IPS-15b (cell line): ENCODE data around the gene SUSD2.
A peak's percentile ranks its signal among the peaks of the same experiment; 100 is the strongest.

Experiments used
- H3K27me3 ChIP-seq: one replicate; pipeline ENCODE4 v1.6.1; 2013; ENCODE audit warnings: low read length; ENCODE audit not compliant: control insufficient read depth, insufficient read depth
- H3K36me3 ChIP-seq: one replicate; pipeline ENCODE4 v1.6.1; 2013; ENCODE audit warnings: low read length; ENCODE audit not compliant: control insufficient read depth, insufficient read depth
- H3K4me1 ChIP-seq: one replicate; pipeline ENCODE4 v1.6.1; 2013; ENCODE audit warnings: mild to moderate bottlenecking, low read length; ENCODE audit not compliant: control insufficient read depth, insufficient read depth
- H3K4me3 ChIP-seq: one replicate; pipeline ENCODE4 v1.5.1; 2013; ENCODE audit warnings: low read depth, low read length
- H3K9ac ChIP-seq: one replicate; pipeline ENCODE4 v1.6.1; 2013; ENCODE audit warnings: low read depth, mild to moderate bottlenecking, low read length
- H3K9me3 ChIP-seq: one replicate; pipeline ENCODE4 v1.6.1; 2013; ENCODE audit warnings: mild to moderate bottlenecking, low read length; ENCODE audit not compliant: control insufficient read depth, insufficient read depth

The SUSD2 gene

GRCh38 chr22:24144056-24144777 is 37.1 kb upstream of the SUSD2 start:
- Histone ChIP-seq H3K36me3 (peaks cover 17% of the 10 kb centered on the region), H3K4me3 (no peak overlapping the region), H3K27me3 (no peaks in the 10 kb centered on the region), H3K9me3 (no peaks in the 10 kb centered on the region), H3K4me1 (peaks cover 6% of the 10 kb centered on the region), H3K9ac (no peak overlapping the region)

GRCh38 chr22:24144778-24145085 is 36.6 kb upstream of the SUSD2 start:
- H3K9ac ChIP-seq: no peak overlapping the region
- H3K9me3 ChIP-seq: no peaks in the 10 kb centered on the region
- H3K4me3 ChIP-seq: no peak overlapping the region
- peaks cover 6% of the 10 kb centered on the region for H3K4me1 ChIP-seq
- H3K27me3 ChIP-seq: no peaks in the 10 kb centered on the region
- H3K36me3 ChIP-seq: peaks cover 19% of the 10 kb centered on the region

DNA sequence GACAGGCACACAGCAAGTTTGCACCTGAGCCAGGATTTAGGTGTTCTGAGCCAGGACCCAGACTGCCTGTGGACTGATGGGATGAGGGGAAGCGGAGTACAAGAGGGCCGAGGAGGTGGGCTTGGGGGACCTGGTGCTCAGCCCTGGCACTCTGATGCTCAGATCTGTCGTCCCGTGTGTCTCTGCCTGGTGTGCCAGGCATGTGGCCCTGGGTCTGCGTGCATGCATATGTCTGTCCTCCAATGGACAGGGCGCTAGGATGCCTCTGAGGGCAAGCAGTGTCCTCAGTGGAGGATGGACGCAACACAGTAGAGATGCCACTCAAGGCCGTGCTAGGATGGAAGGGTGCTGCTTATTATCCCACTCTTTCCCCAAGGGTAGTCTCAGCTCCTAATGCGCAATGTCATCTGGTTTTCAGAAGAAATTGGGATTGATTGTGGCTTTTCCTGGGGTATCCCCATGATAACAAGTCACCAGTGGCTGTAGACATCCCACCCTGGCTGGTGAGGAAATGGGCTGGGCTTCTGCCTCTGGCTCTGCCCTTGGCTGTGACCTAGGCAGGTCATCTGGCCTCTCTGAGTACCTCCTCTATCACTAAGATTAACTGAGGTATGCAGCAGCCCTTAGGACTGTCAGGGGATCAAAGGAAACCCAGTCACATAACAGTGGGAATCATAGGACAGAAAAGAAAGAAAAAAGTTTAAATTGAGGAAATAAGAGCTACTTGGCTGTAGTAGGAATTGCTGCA is 35.7 kb upstream of the SUSD2 start:
- Histone ChIP-seq H3K9me3 (no peaks in the 10 kb centered on the region), H3K9ac (peak overlapping the region; percentile 24), H3K4me1 (peaks cover 6% of the 10 kb centered on the region), H3K36me3 (peaks cover 12% of the 10 kb centered on the region), H3K27me3 (no peaks in the 10 kb centered on the region), H3K4me3 (no peak overlapping the region)

GRCh38 chr22:24146194-24146616 is 35.1 kb upstream of the SUSD2 start:
- H3K4me3 ChIP-seq: no peak overlapping the region
- H3K36me3 ChIP-seq: peaks cover 6% of the 10 kb centered on the region
- H3K4me1 ChIP-seq: peaks cover 6% of the 10 kb centered on the region
- H3K9me3 ChIP-seq: no peaks in the 10 kb centered on the region
- H3K9ac ChIP-seq: peak overlapping the region; percentile 24
- H3K27me3 ChIP-seq: no peaks in the 10 kb centered on the region

DNA sequence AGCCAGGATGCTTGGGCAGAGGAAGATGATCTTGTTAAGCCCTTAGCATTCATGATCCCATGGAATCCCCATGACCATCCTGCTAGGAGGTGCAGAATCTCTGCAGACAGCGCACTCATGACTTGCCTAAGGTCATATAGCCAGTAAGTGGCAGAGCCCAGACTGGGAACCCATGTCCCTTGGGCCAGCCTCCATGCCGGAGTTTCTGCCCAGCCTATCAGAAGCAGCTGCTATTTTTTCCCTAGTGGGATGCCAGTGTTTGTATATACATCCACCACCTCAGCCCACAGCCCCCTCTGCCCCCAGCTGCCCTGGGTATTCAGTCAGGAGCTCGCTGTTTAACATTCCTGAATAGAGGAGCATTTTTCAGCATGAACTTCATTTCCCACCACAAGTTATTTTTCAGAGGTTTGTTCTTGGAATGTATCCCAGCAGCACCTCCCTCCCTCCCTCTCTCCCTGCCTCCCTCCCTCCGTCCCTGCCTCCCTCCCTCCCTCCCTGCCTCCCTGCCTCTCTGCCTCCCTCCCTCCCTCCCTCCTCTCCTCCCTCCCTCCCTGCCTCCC is 34.4 kb upstream of the SUSD2 start:
- Histone ChIP-seq H3K9ac (no peak overlapping the region), H3K9me3 (no peaks in the 10 kb centered on the region), H3K27me3 (no peaks in the 10 kb centered on the region), H3K4me1 (peaks cover 6% of the 10 kb centered on the region), H3K4me3 (no peak overlapping the region), H3K36me3 (peaks cover 5% of the 10 kb centered on the region)

DNA sequence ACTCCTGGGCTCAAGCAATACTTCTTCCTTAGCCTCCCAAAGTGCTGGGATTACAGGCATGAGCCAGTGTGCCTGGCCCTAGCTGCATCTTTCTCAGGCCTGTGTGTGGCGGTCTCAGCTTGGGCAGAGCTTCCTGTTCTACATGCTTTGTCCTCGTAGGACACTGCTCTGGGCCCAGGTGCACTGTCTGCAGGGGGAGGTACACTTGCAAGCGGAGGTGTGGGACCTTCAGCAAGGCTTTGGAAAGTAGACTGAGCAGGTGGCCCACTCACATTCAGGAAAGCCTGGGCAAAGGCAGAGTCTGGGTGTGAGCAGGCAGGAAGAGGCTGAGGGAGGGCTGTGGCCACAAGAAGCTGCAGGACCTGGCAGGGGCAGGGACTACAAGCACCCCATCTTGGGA is 33.6 kb upstream of the SUSD2 start:
- Histone ChIP-seq H3K36me3 (peaks cover 5% of the 10 kb centered on the region), H3K4me3 (no peak overlapping the region), H3K4me1 (peaks cover 6% of the 10 kb centered on the region), H3K9me3 (no peaks in the 10 kb centered on the region), H3K9ac (no peak overlapping the region), H3K27me3 (no peaks in the 10 kb centered on the region)

GRCh38 chr22:24148266-24149197 is 32.8 kb upstream of the SUSD2 start:
- Histone ChIP-seq H3K27me3 (no peaks in the 10 kb centered on the region), H3K4me3 (no peak overlapping the region), H3K4me1 (peaks cover 6% of the 10 kb centered on the region), H3K9ac (no peak overlapping the region), H3K36me3 (peaks cover 5% of the 10 kb centered on the region), H3K9me3 (no peaks in the 10 kb centered on the region)

DNA sequence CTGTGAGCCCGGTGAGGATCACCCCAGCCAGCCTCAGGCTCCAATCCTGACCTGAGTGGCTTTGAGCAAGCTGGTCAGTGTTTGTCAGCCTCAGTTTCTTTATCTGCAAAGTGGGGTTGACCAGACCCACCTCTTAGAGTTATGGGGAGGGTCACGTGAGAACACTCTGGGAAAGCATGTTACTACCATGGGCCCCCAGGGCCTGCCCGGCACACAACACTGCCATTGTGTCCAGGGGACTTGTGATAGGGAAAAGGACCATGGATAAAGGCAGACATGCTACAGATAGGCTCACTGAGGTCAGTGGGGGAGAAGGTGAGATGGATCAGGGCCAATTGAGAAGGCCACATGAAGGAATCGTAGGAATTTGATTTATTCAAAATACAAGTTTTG is 32.1 kb upstream of the SUSD2 start:
- Histone ChIP-seq H3K4me3 (no peak overlapping the region), H3K36me3 (peaks cover 5% of the 10 kb centered on the region), H3K4me1 (peaks cover 6% of the 10 kb centered on the region), H3K9me3 (no peaks in the 10 kb centered on the region), H3K27me3 (no peaks in the 10 kb centered on the region), H3K9ac (no peak overlapping the region)

DNA sequence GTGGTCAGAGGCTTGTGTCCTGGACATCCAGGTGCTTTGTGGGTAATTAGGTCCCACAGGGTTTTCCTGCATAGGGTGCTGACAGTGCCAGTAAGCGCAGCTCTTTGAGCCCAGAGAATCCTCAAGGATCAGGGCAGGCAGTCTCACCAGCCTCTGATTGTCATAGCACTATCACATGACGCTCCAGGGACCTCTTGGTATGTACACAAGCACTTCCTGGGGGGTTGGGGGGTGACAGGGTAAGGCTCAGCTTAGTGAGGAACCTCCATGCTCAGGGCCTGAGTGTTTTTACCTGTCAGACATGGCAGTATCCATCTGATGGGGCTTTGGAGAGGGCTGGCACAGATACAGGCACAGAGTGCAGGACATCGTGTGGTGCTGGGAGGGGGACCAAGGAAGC is 27.9 kb upstream of the SUSD2 start:
- no peak overlapping the region for H3K9ac ChIP-seq

DNA sequence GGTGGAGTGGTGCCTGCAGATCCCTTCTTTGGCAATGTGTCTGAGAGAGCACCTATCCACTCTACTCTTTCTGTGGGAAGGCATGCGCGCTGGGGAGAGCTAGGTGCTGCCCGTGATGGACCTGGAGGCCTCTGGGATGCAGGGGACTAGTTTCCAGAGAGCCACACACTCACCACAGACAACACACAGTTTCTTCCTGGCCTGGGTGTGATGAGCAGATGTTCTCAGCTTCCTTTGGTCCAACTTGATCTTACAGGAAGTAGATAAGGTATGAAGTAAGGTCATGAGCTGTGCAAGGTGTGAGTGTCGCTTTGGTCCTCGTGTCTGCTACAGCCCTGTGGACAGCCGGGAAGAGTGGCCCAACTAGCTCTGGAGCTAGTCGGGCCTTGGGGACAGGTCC is 27.3 kb upstream of the SUSD2 start:
- H3K9ac ChIP-seq: no peak overlapping the region
- H3K9me3 ChIP-seq: no peaks in the 10 kb centered on the region
- no peaks in the 10 kb centered on the region for H3K27me3 ChIP-seq
- H3K36me3 ChIP-seq: peaks cover 7% of the 10 kb centered on the region
- H3K4me3 ChIP-seq: no peak overlapping the region
- peaks cover 6% of the 10 kb centered on the region for H3K4me1 ChIP-seq

More for the DNA sequence above, 27.9 kb upstream of the SUSD2 start:
- Histone ChIP-seq H3K27me3 (no peaks in the 10 kb centered on the region), H3K4me1 (peaks cover 6% of the 10 kb centered on the region), H3K4me3 (no peak overlapping the region), H3K36me3 (peaks cover 8% of the 10 kb centered on the region), H3K9me3 (no peaks in the 10 kb centered on the region)

DNA sequence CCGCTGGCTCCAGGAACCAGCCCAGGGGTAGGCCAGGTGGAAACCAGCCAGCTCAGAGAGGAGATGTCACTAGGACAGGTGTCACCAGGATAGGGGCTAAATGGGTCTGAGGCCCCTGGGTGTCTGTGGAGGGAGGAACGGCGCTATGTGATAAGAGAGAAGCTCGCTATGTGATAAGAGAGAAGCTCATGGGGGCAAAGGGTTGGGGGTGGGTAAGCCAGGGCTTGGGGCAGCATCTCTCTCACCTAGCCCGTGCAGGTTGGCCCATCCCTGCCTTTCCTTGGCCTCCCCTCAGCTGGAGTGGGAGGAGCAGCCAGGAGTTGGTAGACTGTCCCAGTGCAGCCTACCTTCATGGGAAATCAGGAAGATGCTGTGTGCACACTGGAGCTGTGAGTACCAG is 26.5 kb upstream of the SUSD2 start:
- Histone ChIP-seq H3K36me3 (peaks cover 3% of the 10 kb centered on the region), H3K4me1 (peaks cover 6% of the 10 kb centered on the region), H3K4me3 (no peak overlapping the region), H3K27me3 (no peaks in the 10 kb centered on the region), H3K9ac (no peak overlapping the region), H3K9me3 (no peaks in the 10 kb centered on the region)
